Thyroid gland (tissue), 4 donors: ENCODE data around the gene DYNLL1. TPM values are rescaled to one million over a fixed set of nuclear protein-coding genes. Genes with fewer than 3 reads are reported as not detected.
"Not testable (repeated sequence)": the region's sequence is repeated elsewhere in the genome, so short reads cannot be mapped to it uniquely, and the experiment has no call there.

ENCODE experiments used
- DNase-seq, 2 donors: peaks; one replicate each; pipeline ENCODE4 v3.0.0-alpha.2; 2019
- H3K27ac ChIP-seq, 3 donors: fragments of 200-600 bp; sonication (generic); 1 replicate in 2 of 3; 2 replicates in 1 of 3; pipeline ENCODE4 v1.5.1; 2016 to 2019; ENCODE audit warnings: mild to moderate bottlenecking in 1 of 3, moderate library complexity in 1 of 3
- H3K27me3 ChIP-seq: fragments of 200-600 bp; sonication (generic); one replicate; pipeline ENCODE4 v1.5.1; 2019
- H3K36me3 ChIP-seq, 2 donors: fragments of 200-600 bp; sonication (generic); one replicate each; pipeline ENCODE4 v1.5.1; 2016 to 2019
- H3K4me1 ChIP-seq, 2 donors: fragments of 200-600 bp; sonication (generic); one replicate each; pipeline ENCODE4 v1.5.1; 2017 to 2019
- H3K4me3 ChIP-seq, 3 donors: fragments of 200-600 bp; sonication (generic); replicated peaks in 1 of 3; 1 replicate in 2 of 3; 2 replicates in 1 of 3; pipeline ENCODE4 v1.5.1; 2016; ENCODE audit warnings: mild to moderate bottlenecking in 1 of 3
- H3K9me3 ChIP-seq: fragments of 200-600 bp; sonication (generic); one replicate; pipeline ENCODE4 v1.5.1; 2017
- CTCF ChIP-seq, 6 experiments: fragments of 200-600 bp in 3 of 6; fragments of 450-650 bp in 3 of 6; sonication (generic) in 3 of 6; IDR thresholded peaks; one replicate each; pipeline ENCODE4 v1.5.1; 2016 to 2019; ENCODE audit warnings: antibody characterized with exemption in 6 of 6, mild to moderate bottlenecking in 2 of 6, inconsistent platforms in 1 of 6, moderate library complexity in 1 of 6
- POLR2A ChIP-seq, 2 donors: fragments of 450-650 bp; IDR thresholded peaks; one replicate each; pipeline ENCODE4 v1.6.1; 2017; ENCODE audit warnings: antibody characterized with exemption in 2 of 2, mild to moderate bottlenecking in 2 of 2, moderate library complexity in 1 of 2
- WGBS, 2 donors: methylation state at CpG; one replicate each; pipeline ENCODE4 v1.1.5; 2017; 5-methylcytosine and 5-hydroxymethylcytosine counted together
- intact Hi-C: fragments of 100-400 bp; cut with DNase I; formaldehyde crosslinking; loops from one replicate; pipeline ENCODE4 v1.15.1; 2023
- total RNA-seq, 4 donors: library from RNA; depleted of rRNA; stranded (reverse); fragments of >200 nt; gene quantifications; one replicate each; pipeline ENCODE4 v1.2.3, GENCODE V29; 2016

The DYNLL1 gene
- total RNA-seq, 4 donors from 2014 or later: 128 to 265 (median 232) TPM

- no peak overlapping the region for H3K4me3 ChIP-seq
- intact Hi-C loops: no loop called here
- H3K4me1 ChIP-seq: no peaks in the 10 kb centered on the region
- H3K27ac ChIP-seq: no peak overlapping the region
- TF ChIP-seq POLR2A (IDR thresholded peaks at IDR 0.05): no peak
- no peak for TF ChIP-seq CTCF (IDR thresholded peaks at IDR 0.05)
- no peak for DNase-seq
- H3K36me3 ChIP-seq: peaks cover 29 to 37% of the 10 kb centered on the region in 2 donors
- WGBS, 2 donors: 83 to 84% methylated on average over 7 of the region's 7 CpGs
- no peaks in the 10 kb centered on the region for H3K9me3 ChIP-seq
- H3K27me3 ChIP-seq: no peaks in the 10 kb centered on the region
Observed at GRCh38 chr12:120514002-120514401, 18.1 kb downstream of the DYNLL1 start.

- WGBS, 2 donors: 92 to 95% methylated on average over 2 of the region's 2 CpGs
- H3K4me1 ChIP-seq: no peaks in the 10 kb centered on the region
- H3K36me3 ChIP-seq: peaks cover 17 to 22% of the 10 kb centered on the region in 2 donors
- TF ChIP-seq CTCF (IDR thresholded peaks at IDR 0.05): no peak
- no peaks in the 10 kb centered on the region for H3K27me3 ChIP-seq
- no peak overlapping the region for H3K4me3 ChIP-seq
- H3K9me3 ChIP-seq: no peaks in the 10 kb centered on the region
- DNase-seq: no peak
- intact Hi-C loops: no loop called here
- no peak overlapping the region for H3K27ac ChIP-seq
Observed at GRCh38 chr12:120515496-120515895, 19.6 kb downstream of the DYNLL1 start.

DNA sequence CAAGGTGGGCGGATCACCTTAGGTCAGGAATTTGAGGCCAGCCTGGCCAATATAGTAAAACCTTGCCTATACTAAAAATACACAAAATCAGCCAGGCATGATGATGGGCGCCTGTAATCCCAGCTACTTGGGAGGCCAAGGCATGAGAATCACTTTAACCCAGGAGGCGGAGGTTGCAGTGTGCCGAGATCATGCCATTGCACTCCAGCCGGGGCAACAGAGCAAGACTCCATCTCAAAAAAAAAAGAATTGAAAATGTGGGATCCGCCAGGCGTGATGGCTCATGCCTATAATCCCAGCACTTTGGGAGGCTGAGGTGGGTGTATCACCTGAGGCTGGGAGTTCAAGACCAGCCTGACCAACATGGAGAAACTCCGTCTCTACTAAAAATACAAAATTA, 23.4 kb downstream of the DYNLL1 start:
- H3K27ac ChIP-seq: not testable (repeated sequence)
- H3K36me3 ChIP-seq: peaks cover 19 to 20% of the 10 kb centered on the region in 2 donors
- WGBS, 2 donors: 96 to 97% methylated on average over 8 of the region's 8 CpGs

GRCh38 chr12:120522568-120522967, 26.7 kb downstream of the DYNLL1 start:
- intact Hi-C loops: no loop called here
- 92 to 93% methylated on average over 9 of the region's 9 CpGs for WGBS, 2 donors
- H3K36me3 ChIP-seq: peaks cover 0 to 5% of the 10 kb centered on the region in 2 donors
- no peaks in the 10 kb centered on the region for H3K27me3 ChIP-seq
- no peak overlapping the region for H3K27ac ChIP-seq
- TF ChIP-seq POLR2A (IDR thresholded peaks at IDR 0.05) (no peak), CTCF (IDR thresholded peaks at IDR 0.05) (no peak)
- no peaks in the 10 kb centered on the region for H3K4me1 ChIP-seq
- no peak overlapping the region for H3K4me3 ChIP-seq
- DNase-seq: no peak
- H3K9me3 ChIP-seq: no peaks in the 10 kb centered on the region

More for the DNA sequence above, 23.4 kb downstream of the DYNLL1 start:
- H3K4me1 ChIP-seq, intact Hi-C loops, H3K9me3 ChIP-seq, H3K4me3 ChIP-seq, H3K27me3 ChIP-seq, DNase-seq: not testable (repeated sequence)

- H3K27me3 ChIP-seq: no peaks in the 10 kb centered on the region
- H3K36me3 ChIP-seq: no peaks in the 10 kb centered on the region
- 1% methylated on average over 31 to 38 of the region's 38 CpGs for WGBS, 2 donors
- H3K27ac ChIP-seq: peak within 1 kb of the TSS; percentile 80 to 98 (median 91)
- no peaks in the 10 kb centered on the region for H3K9me3 ChIP-seq
- H3K4me1 ChIP-seq: peaks cover 4 to 11% of the 10 kb centered on the region in 2 donors
- DNase-seq: peak; percentile 89 to 91
- intact Hi-C loops: no loop called here
- H3K4me3 ChIP-seq: peak within 1 kb of the TSS; percentile 47 to 96 (median 63)
- TF ChIP-seq POLR2A (IDR thresholded peaks at IDR 0.05): peak; percentile 9 to 76
- peak in 2 of 6 experiments; percentile 1 to 13 for TF ChIP-seq CTCF (IDR thresholded peaks at IDR 0.05)
Observed at GRCh38 chr12:120528861-120529525, 33.1 kb downstream of the DYNLL1 start, which contains the start of gene COQ5. Gene COQ5, minus strand, starts transcription at chr12:120529158. Its CDS starts 17 bp downstream, at chr12:120529141.
